Ovary (tissue), 9 donors: ENCODE data around the gene SHISA6. TPM values are rescaled to one million over a fixed set of nuclear protein-coding genes. Genes with fewer than 3 reads are reported as not detected.
"Not testable (repeated sequence)": the region's sequence is repeated elsewhere in the genome, so short reads cannot be mapped to it uniquely, and the experiment has no call there.

Experiments
- DNase-seq, 5 donors: peaks; one replicate each; pipeline ENCODE4 v3.0.0-alpha.2; 2019 to 2020
- H3K27ac ChIP-seq, 2 donors: fragments of 200-600 bp; one replicate each; pipeline versions ENCODE4 v1.5.1 to v1.8.0; 2019 to 2022
- H3K27me3 ChIP-seq: fragments of 200-600 bp; one replicate; pipeline ENCODE4 v1.8.0; 2022
- H3K36me3 ChIP-seq: fragments of 200-600 bp; sonication (generic); one replicate; pipeline ENCODE4 v1.5.1; 2019
- H3K4me1 ChIP-seq: one replicate; pipeline ENCODE4 v1.8.1; 2013; ENCODE audit warnings: mild to moderate bottlenecking, moderate library complexity; ENCODE audit not compliant: insufficient read depth
- H3K4me3 ChIP-seq: fragments of 200-600 bp; sonication (generic); one replicate; pipeline ENCODE4 v1.5.1; 2017
- H3K9me3 ChIP-seq, 2 donors: fragments of 200-600 bp in 1 of 2; sonication (generic) in 1 of 2; one replicate each; pipeline versions ENCODE4 v1.5.1 to v1.8.1; 2013 to 2019; ENCODE audit warnings: mild to moderate bottlenecking in 1 of 2, moderate library complexity in 1 of 2
- CTCF ChIP-seq, 3 donors: fragments of 450-650 bp in 2 of 3; fragments of 200-600 bp in 1 of 3; IDR thresholded peaks; one replicate each; pipeline versions ENCODE4 v1.5.1 to v1.8.0; 2016 to 2022; ENCODE audit warnings: antibody characterized with exemption in 3 of 3, mild to moderate bottlenecking in 1 of 3
- EP300 ChIP-seq: sonication (generic); formaldehyde crosslinking; IDR thresholded peaks from one replicate; pipeline ENCODE4 v1.6.1; 2017; ENCODE audit warnings: antibody characterized with exemption
- POLR2A ChIP-seq: fragments of 450-650 bp; IDR thresholded peaks from one replicate; pipeline ENCODE4 v1.6.1; 2017; ENCODE audit warnings: antibody characterized with exemption, mild to moderate bottlenecking, moderate library complexity
- WGBS, 3 donors: extraction: QIAGEN DNeasy Blood & Tissue Kit in 1 of 3; methylation state at CpG; one replicate each; pipeline versions ENCODE4 v1.1.5 to v1.1.7; 2013 to 2017; 5-methylcytosine and 5-hydroxymethylcytosine counted together
- intact Hi-C, 4 donors: fragments of 100-400 bp; cut with DNase I; formaldehyde crosslinking; loops; one replicate each; pipeline versions ENCODE4 v1.11.0 to v1.15.1; 2022 to 2023
- polyA plus RNA-seq, 2 donors: library from polyadenylated mRNA; stranded (reverse); fragments of 200-250 nt in 1 of 2; fragments of 350-450 nt in 1 of 2; fragmentation: Illumina TruSeq in 1 of 2; extraction: RNeasy Lipid Tissue Mini Kit (QIAGEN cat#74804) in 1 of 2; gene quantifications; one replicate each; pipeline ENCODE4 v1.2.3, GENCODE V29; 2013 to 2014
- total RNA-seq, 7 donors: library from RNA; depleted of rRNA in 2 of 7; stranded (reverse); fragments of >200 nt in 2 of 7; fragmentation: NEBNext Ultra II Directional in 3 of 7; extraction: Animal tissue kit (Norgen Biotek cat#: 25700) in 3 of 7; gene quantifications; one replicate each; pipeline versions ENCODE4 v1.1.0 to v1.2.4, GENCODE V29; 2016 to 2023
- donor health status: DM: no; HTN: no; CAD: no; lungs with moderate emphysema.
- donor health status: DM: no; HTN: no; CAD: no.
- donor health status: Bipolar disorder and iron deficiency.
- donor health status: DM: yes; HTN: yes; CAD: no.
- donor health status: DM: no; HTN: no; CAD: no.
- donor health status: DM: yes; HTN: yes; CAD: no.

The SHISA6 gene
- total and polyA plus RNA-seq, 9 donors, result 0.10 to 1.5 (median 0.38) TPM

GRCh38 chr17:11296994-11297393 is 56.0 kb downstream of the SHISA6 start:
- WGBS, 3 donors, result 39 to 71% (median 53%) methylated on average over 4 of the region's 4 CpGs
- no peak for TF ChIP-seq POLR2A
- no peak for TF ChIP-seq EP300
- TF ChIP-seq CTCF (IDR thresholded peaks at IDR 0.05), result no peak
- Histone ChIP-seq H3K9me3 (no peaks in the 10 kb centered on the region), H3K4me1 (no peaks in the 10 kb centered on the region), H3K27me3 (no peaks in the 10 kb centered on the region), H3K27ac (no peak overlapping the region), H3K36me3 (no peaks in the 10 kb centered on the region), H3K4me3 (no peak overlapping the region)
- intact Hi-C loops, result no loop called here
- DNase-seq, result no peak

GRCh38 chr17:11298401-11298800 is 57.4 kb downstream of the SHISA6 start:
- DNase-seq, result no peak
- H3K27ac ChIP-seq, result no peak overlapping the region
- H3K9me3 ChIP-seq, result no peaks in the 10 kb centered on the region
- intact Hi-C loops, result no loop called here
- no peaks in the 10 kb centered on the region for H3K4me1 ChIP-seq
- TF ChIP-seq CTCF (IDR thresholded peaks at IDR 0.05), result no peak
- TF ChIP-seq EP300, result no peak
- no peak for TF ChIP-seq POLR2A
- no peak overlapping the region for H3K4me3 ChIP-seq
- H3K27me3 ChIP-seq, result no peaks in the 10 kb centered on the region
- no peaks in the 10 kb centered on the region for H3K36me3 ChIP-seq
- 75 to 93% (median 88%) methylated on average over 1 of the region's 1 CpG for WGBS, 3 donors

DNA sequence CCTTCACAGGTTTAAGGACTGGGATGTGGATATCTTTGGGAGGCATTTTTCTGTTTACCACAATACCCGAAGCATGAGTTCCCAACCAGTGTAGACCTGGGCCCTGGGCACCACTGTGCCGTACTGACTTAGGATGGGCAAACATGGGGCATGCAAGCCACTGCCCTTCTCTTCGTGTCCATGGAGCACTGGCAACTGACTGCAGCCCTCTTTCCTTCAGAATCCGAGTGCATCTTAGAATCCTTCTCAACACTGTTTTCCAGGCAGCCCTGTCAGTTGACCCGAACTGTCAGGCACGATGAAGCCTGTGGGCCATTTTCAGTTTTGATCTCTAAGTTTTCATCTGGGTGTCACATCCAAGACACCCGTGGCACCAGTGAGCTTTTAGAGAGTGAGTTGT is 59.2 kb downstream of the SHISA6 start:
- Histone ChIP-seq H3K4me1 (no peaks in the 10 kb centered on the region), H3K27ac (no peak overlapping the region), H3K9me3 (no peaks in the 10 kb centered on the region), H3K4me3 (no peak overlapping the region), H3K27me3 (no peaks in the 10 kb centered on the region), H3K36me3 (no peaks in the 10 kb centered on the region)
- intact Hi-C loops, result no loop called here
- 80 to 84% (median 83%) methylated on average over 7 of the region's 7 CpGs for WGBS, 3 donors
- DNase-seq, result no peak
- TF ChIP-seq EP300 (no peak), CTCF (IDR thresholded peaks at IDR 0.05) (no peak), POLR2A (no peak)

DNA sequence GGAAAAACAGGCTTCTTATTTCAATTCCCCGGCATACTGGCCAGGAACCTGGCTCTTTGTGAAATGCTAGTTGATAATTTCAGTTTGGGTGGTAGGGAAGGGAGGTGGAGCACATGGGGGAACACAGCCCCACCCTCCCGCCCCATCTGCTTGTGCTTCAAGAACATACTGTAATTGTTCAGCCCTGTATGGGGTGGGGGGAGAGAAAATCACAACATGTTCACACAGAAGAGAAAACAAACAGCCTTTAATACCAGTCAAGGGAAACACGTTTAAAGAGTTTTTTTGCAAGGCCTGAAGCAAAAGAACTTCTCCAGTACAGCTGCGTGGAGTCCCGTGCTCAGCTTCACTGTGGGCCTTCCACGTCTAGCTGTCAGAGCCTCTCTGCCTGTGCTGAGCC is 59.7 kb downstream of the SHISA6 start:
- intact Hi-C loops, result no loop called here
- Histone ChIP-seq H3K36me3 (no peaks in the 10 kb centered on the region), H3K27me3 (no peaks in the 10 kb centered on the region), H3K4me3 (no peak overlapping the region), H3K9me3 (no peaks in the 10 kb centered on the region), H3K4me1 (no peaks in the 10 kb centered on the region), H3K27ac (no peak overlapping the region)
- DNase-seq, result no peak
- no peak for TF ChIP-seq CTCF (IDR thresholded peaks at IDR 0.05)
- no peak for TF ChIP-seq POLR2A
- TF ChIP-seq EP300, result no peak
- 22 to 34% (median 28%) methylated on average over 6 of the region's 6 CpGs for WGBS, 3 donors

- H3K4me3 ChIP-seq, DNase-seq, H3K9me3 ChIP-seq, H3K27ac ChIP-seq, H3K36me3 ChIP-seq, H3K4me1 ChIP-seq, intact Hi-C loops, H3K27me3 ChIP-seq: not testable (repeated sequence)
- 88 to 97% (median 90%) methylated on average over 5 of the region's 5 CpGs for WGBS, 3 donors
These were observed 60.9 kb downstream of the SHISA6 start for GRCh38 chr17:11301874-11302273.
